ENCODE results near the gene ATP13A4.

DNA sequence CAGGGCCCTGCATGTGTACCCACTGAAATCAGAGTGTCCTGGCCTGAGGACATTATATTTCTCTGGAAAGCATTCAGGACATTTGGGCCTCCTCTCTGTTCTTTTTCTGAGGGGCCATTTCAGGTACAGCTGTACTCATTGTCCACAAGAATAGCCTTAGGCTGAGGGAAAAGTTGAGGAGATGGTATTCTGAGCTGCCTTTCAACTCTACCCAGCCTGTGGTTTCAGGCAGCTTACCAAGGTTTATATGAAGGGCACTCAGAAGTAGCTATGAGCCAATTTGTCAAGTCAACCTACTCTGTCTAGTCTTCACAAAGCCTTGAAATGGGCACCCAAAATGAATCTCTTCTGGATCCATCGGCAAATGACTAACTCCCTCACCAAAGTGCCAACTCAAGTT lies 9.4 kb downstream of the ATP13A4 start:
- TF ChIP-seq, protein P1, sequence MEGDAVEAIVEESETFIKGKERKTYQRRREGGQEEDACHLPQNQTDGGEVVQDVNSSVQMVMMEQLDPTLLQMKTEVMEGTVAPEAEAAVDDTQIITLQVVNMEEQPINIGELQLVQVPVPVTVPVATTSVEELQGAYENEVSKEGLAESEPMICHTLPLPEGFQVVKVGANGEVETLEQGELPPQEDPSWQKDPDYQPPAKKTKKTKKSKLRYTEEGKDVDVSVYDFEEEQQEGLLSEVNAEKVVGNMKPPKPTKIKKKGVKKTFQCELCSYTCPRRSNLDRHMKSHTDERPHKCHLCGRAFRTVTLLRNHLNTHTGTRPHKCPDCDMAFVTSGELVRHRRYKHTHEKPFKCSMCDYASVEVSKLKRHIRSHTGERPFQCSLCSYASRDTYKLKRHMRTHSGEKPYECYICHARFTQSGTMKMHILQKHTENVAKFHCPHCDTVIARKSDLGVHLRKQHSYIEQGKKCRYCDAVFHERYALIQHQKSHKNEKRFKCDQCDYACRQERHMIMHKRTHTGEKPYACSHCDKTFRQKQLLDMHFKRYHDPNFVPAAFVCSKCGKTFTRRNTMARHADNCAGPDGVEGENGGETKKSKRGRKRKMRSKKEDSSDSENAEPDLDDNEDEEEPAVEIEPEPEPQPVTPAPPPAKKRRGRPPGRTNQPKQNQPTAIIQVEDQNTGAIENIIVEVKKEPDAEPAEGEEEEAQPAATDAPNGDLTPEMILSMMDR (IDR thresholded peaks at IDR 0.05 in 4 of 5, conservative IDR thresholded peaks at IDR 0.05 in 1 of 5), result no peak
- no peak for TF ChIP-seq POLR2A (IDR thresholded peaks at IDR 0.05)

Data from gastrocnemius medialis (tissue), 4 donors.